ENCODE measurements around the gene NTN4. TPM values are rescaled to one million over a fixed set of nuclear protein-coding genes. Genes with fewer than 3 reads are reported as not detected.

Gene NTN4
- total RNA-seq, 1 donor from 2014 or later: 81.3 TPM

DNA sequence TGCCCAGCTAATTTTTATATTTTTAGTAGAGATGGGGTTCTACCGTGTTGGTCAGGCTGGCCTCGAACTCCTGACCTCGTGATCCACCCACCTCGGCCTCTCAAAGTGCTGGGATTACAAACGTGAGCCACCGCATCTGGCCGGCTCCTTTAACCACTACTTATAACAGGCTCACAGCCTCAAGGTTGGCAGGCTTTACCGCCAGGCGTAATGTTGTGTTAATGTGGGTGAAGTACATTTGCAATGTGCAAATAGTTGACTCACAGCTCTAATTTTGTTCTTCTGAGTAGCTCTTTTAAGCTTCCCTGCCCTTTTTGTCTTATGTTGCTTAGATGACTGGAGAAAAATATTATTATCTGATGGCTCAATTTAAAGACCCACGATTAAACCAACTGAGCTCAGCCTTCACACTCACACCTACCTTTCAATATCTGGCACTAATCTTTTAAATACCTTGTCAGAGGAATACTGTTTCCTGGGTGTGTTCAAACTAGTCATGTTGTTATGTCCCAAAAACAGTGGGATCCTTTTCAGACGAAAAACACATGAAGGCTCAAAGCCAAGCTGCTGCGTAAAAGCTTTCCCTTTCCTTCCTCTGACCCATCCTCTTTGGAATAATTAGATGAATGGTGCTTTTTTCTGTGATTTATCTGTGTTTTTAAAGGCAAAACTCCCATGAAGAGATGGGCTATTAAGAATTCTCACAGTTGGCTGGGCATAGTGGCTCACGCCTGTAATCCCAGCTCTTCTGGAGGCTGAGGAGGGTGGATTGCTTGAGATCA is 182.1 kb downstream of the NTN4 start:
- DNase-seq (ENCODE audit: low read depth): no peak
- no peaks in the 10 kb centered on the region for H3K27me3 ChIP-seq (ENCODE audit: control insufficient read depth, insufficient read depth, low read length)
- no peak for TF ChIP-seq CTCF (IDR thresholded peaks at IDR 0.05; ENCODE audit: insufficient read depth, low read length, poor library complexity, severe bottlenecking)
- no peaks in the 10 kb centered on the region for H3K36me3 ChIP-seq (ENCODE audit: control insufficient read depth, insufficient read depth, low read length)
- no peak overlapping the region for H3K4me3 ChIP-seq (ENCODE audit: low read depth, low read length)

Other genes with a start within 250 kb of the NTN4 start
- gene USP44, start 239.3 kb downstream of the NTN4 start, total RNA-seq: 0.89 and 1.3 TPM in 2 replicates
- gene SNRPF, start 68.2 kb upstream of the NTN4 start, total RNA-seq: 11.8 and 13.6 TPM in 2 replicates
- 0.07 TPM in 1 of 2 replicates, not detected in the other for gene CCDC38, start 151.8 kb upstream of the NTN4 start, total RNA-seq
- 0.41 and 0.67 TPM in 2 replicates for gene AMDHD1, start 152.6 kb upstream of the NTN4 start, total RNA-seq
- 0.21 TPM in 1 of 2 replicates, not detected in the other for gene HAL, start 205.6 kb upstream of the NTN4 start, total RNA-seq
- 73.1 and 78.9 TPM in 2 replicates for gene LTA4H, start 244.8 kb upstream of the NTN4 start, total RNA-seq